GM18498 (cell line): Measurements from ENCODE around the gene PLGRKT.
"Not testable (repeated sequence)": the region's sequence is repeated elsewhere in the genome, so short reads cannot be mapped to it uniquely, and the experiment has no call there.

Experiments
- ATAC-seq: cut with Tn5 transposase; IDR thresholded peaks from one replicate; pipeline ENCODE4 v1.9.1; 2021; ENCODE audit warnings: mild to moderate bottlenecking, moderate library complexity; ENCODE audit not compliant: unreplicated experiment

The PLGRKT gene

DNA sequence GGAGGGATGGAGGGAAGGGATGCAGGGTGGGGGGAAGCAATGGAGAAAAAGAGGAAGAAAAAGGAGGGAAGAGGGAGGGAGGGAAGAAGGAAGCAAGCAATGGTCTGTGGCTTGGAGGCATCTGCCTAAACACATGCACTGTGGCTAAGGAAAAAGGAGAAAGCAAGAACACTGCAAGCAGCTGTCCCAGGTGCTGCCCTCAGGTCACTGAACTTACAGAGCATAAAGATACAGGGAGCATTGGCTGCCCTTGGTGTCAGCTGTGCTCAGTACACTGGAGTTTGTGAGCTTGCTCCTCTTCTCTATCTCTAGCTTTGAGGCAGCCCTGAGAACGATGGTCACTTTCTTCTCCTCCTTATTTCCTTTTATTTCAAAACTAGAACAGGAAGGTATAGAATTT lies 116.1 kb downstream of the PLGRKT start:
- not testable (repeated sequence) for ATAC-seq

GRCh38 chr9:5321058-5321457 lies 116.7 kb downstream of the PLGRKT start:
- no peak for ATAC-seq

DNA sequence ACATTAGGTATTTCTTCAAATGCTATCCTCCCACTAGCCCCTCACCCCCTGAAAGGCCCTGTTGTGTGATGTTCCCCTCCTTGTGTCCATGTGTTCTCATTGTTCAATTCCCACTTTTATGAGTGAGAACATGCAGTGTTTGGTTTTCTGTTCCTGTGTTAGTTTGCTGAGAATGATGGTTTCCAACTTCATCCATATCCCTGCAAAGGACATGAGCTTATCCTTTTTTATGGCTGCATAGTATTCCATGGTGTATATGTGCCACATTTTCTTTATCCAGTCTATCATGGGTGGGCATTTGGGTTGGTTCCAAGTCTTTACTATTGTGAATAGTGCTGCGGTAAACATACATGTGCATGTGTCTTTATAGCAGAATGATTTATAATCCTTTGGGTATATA lies 121.3 kb downstream of the PLGRKT start:
- ATAC-seq: not testable (repeated sequence)

GRCh38 chr9:5315187-5315923 lies 122.4 kb downstream of the PLGRKT start:
- no peak for ATAC-seq

GRCh38 chr9:5310851-5311250 lies 126.9 kb downstream of the PLGRKT start:
- no peak for ATAC-seq
